ENCODE data around the gene YWHAG. TPM values are rescaled to one million over a fixed set of nuclear protein-coding genes. Genes with fewer than 3 reads are reported as not detected.

YWHAG gene
- total and polyA plus RNA-seq, 9 of the 15 experiments (the other 6 are each of a cell fraction or from before 2014, with no cell fraction given) = 30.4 to 246 (median 94.5) TPM

DNA sequence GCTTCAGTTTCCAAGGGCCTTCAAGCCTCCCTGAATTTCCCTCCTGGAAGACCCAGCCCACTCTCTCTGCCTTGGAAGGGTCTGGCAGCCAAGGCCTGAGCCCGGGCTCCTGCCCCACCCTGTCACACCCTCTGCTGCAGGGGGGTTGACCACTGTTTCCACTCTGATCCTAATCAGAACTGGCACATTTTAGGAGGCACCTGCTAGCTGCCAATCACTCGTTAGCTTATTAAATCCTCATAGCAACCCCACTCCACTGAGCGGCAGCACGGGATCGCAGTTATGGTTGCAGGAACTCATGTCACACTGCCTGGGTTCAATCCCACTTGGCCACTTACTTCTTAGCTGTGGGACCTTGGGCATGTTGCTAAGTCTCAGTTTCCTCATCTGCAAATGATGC, 43.4 kb downstream of the YWHAG start (continued):
- TF ChIP-seq ETV6 (IDR thresholded peaks at IDR 0.05; ENCODE audit: borderline replicate concordance in 1 of 2, low read depth in 2 of 2, low read length in 1 of 2) (no peak), ETV6 (CRISPR knock-in tag; IDR thresholded peaks at IDR 0.05; ENCODE audit: borderline replicate concordance) (no peak), FOXP1 (CRISPR knock-in tag; IDR thresholded peaks at IDR 0.05) (no peak), MEF2D (tag; conservative IDR thresholded peaks at IDR 0.05; ENCODE audit: low read depth) (no peak), BCL6 (CRISPR knock-in tag; IDR thresholded peaks at IDR 0.05) (no peak), PRMT5 (CRISPR knock-in tag; IDR thresholded peaks at IDR 0.05) (no peak), ZNF12 (CRISPR knock-in tag; IDR thresholded peaks at IDR 0.05) (no peak), CBX8 (IDR thresholded peaks at IDR 0.05; ENCODE audit: borderline replicate concordance, extremely low read depth, low read depth, low read length, poor library complexity, severe bottlenecking) (no peak), CBX1 (IDR thresholded peaks at IDR 0.05; ENCODE audit: low read depth) (no peak), POLR2H (tag; IDR thresholded peaks at IDR 0.05; ENCODE audit: low read depth) (no peak)
- TF ChIP-seq, protein P1, sequence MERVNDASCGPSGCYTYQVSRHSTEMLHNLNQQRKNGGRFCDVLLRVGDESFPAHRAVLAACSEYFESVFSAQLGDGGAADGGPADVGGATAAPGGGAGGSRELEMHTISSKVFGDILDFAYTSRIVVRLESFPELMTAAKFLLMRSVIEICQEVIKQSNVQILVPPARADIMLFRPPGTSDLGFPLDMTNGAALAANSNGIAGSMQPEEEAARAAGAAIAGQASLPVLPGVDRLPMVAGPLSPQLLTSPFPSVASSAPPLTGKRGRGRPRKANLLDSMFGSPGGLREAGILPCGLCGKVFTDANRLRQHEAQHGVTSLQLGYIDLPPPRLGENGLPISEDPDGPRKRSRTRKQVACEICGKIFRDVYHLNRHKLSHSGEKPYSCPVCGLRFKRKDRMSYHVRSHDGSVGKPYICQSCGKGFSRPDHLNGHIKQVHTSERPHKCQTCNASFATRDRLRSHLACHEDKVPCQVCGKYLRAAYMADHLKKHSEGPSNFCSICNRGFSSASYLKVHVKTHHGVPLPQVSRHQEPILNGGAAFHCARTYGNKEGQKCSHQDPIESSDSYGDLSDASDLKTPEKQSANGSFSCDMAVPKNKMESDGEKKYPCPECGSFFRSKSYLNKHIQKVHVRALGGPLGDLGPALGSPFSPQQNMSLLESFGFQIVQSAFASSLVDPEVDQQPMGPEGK (CRISPR knock-in tag; IDR thresholded peaks at IDR 0.05; ENCODE audit: borderline replicate concordance) = no peak
- TF ChIP-seq, protein P2, sequence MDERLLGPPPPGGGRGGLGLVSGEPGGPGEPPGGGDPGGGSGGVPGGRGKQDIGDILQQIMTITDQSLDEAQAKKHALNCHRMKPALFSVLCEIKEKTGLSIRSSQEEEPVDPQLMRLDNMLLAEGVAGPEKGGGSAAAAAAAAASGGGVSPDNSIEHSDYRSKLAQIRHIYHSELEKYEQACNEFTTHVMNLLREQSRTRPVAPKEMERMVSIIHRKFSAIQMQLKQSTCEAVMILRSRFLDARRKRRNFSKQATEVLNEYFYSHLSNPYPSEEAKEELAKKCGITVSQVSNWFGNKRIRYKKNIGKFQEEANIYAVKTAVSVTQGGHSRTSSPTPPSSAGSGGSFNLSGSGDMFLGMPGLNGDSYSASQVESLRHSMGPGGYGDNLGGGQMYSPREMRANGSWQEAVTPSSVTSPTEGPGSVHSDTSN (CRISPR knock-in tag; IDR thresholded peaks at IDR 0.05; ENCODE audit: low read depth) = peak; percentile 38; the same call in 1 of the 2 replicates
- TF ChIP-seq, protein P2 (tag; conservative IDR thresholded peaks at IDR 0.05; ENCODE audit: low read depth) = no peak
- TF ChIP-seq, protein P3, sequence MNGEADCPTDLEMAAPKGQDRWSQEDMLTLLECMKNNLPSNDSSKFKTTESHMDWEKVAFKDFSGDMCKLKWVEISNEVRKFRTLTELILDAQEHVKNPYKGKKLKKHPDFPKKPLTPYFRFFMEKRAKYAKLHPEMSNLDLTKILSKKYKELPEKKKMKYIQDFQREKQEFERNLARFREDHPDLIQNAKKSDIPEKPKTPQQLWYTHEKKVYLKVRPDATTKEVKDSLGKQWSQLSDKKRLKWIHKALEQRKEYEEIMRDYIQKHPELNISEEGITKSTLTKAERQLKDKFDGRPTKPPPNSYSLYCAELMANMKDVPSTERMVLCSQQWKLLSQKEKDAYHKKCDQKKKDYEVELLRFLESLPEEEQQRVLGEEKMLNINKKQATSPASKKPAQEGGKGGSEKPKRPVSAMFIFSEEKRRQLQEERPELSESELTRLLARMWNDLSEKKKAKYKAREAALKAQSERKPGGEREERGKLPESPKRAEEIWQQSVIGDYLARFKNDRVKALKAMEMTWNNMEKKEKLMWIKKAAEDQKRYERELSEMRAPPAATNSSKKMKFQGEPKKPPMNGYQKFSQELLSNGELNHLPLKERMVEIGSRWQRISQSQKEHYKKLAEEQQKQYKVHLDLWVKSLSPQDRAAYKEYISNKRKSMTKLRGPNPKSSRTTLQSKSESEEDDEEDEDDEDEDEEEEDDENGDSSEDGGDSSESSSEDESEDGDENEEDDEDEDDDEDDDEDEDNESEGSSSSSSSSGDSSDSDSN (IDR thresholded peaks at IDR 0.05; ENCODE audit: borderline replicate concordance in 1 of 2, low read depth in 2 of 2, low read length in 2 of 2) = no peak
- TF ChIP-seq, protein P4, sequence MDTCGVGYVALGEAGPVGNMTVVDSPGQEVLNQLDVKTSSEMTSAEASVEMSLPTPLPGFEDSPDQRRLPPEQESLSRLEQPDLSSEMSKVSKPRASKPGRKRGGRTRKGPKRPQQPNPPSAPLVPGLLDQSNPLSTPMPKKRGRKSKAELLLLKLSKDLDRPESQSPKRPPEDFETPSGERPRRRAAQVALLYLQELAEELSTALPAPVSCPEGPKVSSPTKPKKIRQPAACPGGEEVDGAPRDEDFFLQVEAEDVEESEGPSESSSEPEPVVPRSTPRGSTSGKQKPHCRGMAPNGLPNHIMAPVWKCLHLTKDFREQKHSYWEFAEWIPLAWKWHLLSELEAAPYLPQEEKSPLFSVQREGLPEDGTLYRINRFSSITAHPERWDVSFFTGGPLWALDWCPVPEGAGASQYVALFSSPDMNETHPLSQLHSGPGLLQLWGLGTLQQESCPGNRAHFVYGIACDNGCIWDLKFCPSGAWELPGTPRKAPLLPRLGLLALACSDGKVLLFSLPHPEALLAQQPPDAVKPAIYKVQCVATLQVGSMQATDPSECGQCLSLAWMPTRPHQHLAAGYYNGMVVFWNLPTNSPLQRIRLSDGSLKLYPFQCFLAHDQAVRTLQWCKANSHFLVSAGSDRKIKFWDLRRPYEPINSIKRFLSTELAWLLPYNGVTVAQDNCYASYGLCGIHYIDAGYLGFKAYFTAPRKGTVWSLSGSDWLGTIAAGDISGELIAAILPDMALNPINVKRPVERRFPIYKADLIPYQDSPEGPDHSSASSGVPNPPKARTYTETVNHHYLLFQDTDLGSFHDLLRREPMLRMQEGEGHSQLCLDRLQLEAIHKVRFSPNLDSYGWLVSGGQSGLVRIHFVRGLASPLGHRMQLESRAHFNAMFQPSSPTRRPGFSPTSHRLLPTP (IDR thresholded peaks at IDR 0.05; ENCODE audit: borderline replicate concordance, extremely low read depth, insufficient read length) = no peak
- TF ChIP-seq, protein P5, sequence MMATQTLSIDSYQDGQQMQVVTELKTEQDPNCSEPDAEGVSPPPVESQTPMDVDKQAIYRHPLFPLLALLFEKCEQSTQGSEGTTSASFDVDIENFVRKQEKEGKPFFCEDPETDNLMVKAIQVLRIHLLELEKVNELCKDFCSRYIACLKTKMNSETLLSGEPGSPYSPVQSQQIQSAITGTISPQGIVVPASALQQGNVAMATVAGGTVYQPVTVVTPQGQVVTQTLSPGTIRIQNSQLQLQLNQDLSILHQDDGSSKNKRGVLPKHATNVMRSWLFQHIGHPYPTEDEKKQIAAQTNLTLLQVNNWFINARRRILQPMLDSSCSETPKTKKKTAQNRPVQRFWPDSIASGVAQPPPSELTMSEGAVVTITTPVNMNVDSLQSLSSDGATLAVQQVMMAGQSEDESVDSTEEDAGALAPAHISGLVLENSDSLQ (IDR thresholded peaks at IDR 0.05) = peak; percentile 91
